Measurements from ENCODE around the gene LRRIQ3. TPM values are rescaled to one million over a fixed set of nuclear protein-coding genes. Genes with fewer than 3 reads are reported as not detected.
A peak's percentile ranks its signal among the peaks of the same experiment; 100 is the strongest.

LRRIQ3 gene
- total RNA-seq: 1 to 10 TPM; 1.3 to 5.0 (median 2.6) TPM

GRCh38 chr1:74197657-74198552 lies at the start of gene LRRIQ3, which contains the start of gene FPGT:
TSS of gene LRRIQ3 (minus strand) at chr1:74198176. CDS start at chr1:74183684, 14,492 bp downstream.
TSS of gene FPGT (plus strand) at chr1:74198242. CDS start at chr1:74198279, 37 bp downstream.
- peak; percentile 91 to 94 for DNase-seq
- H3K36me3 ChIP-seq: peaks cover 4 to 5% of the 10 kb centered on the region in 2 donors
- no peaks in the 10 kb centered on the region for H3K27me3 ChIP-seq
- H3K9me3 ChIP-seq: no peaks in the 10 kb centered on the region
- intact Hi-C loops (cut with DNase I): no loop called here
- peak within 1 kb of the TSS; percentile 58 to 73 (median 72) for H3K27ac ChIP-seq
- peaks cover 0 to 4% of the 10 kb centered on the region in 2 donors for H3K4me1 ChIP-seq
- TF ChIP-seq POLR2A (IDR thresholded peaks at IDR 0.05) (peak in 1 of 2 donors; percentile 79), CTCF (IDR thresholded peaks at IDR 0.05) (no peak)
- peak within 1 kb of the TSS; percentile 41 to 66 (median 42) for H3K4me3 ChIP-seq (replicated peaks in 1 of 3)
- WGBS, 2 donors: 4 to 7% methylated on average over 31 to 41 of the region's 41 CpGs

GRCh38 chr1:74246315-74246714 lies 48.3 kb upstream of the LRRIQ3 start:
- H3K27me3 ChIP-seq: no peaks in the 10 kb centered on the region
- H3K36me3 ChIP-seq: no peaks in the 10 kb centered on the region
- no peaks in the 10 kb centered on the region for H3K9me3 ChIP-seq
- H3K4me3 ChIP-seq (replicated peaks in 1 of 3): no peak overlapping the region
- no peak for DNase-seq
- no peak for TF ChIP-seq POLR2A (IDR thresholded peaks at IDR 0.05)
- TF ChIP-seq CTCF (IDR thresholded peaks at IDR 0.05): no peak
- intact Hi-C loops (cut with DNase I): no loop called here
- 86 to 87% methylated on average over 2 of the region's 2 CpGs for WGBS, 2 donors
- no peaks in the 10 kb centered on the region for H3K4me1 ChIP-seq
- H3K27ac ChIP-seq: no peak overlapping the region

GRCh38 chr1:74245168-74245772 lies 47.3 kb upstream of the LRRIQ3 start:
- 13 to 20% methylated on average over 2 of the region's 2 CpGs for WGBS, 2 donors
- intact Hi-C loops (cut with DNase I): no loop called here
- Histone ChIP-seq H3K4me1 (no peaks in the 10 kb centered on the region), H3K4me3 (replicated peaks in 1 of 3) (no peak overlapping the region), H3K27me3 (no peaks in the 10 kb centered on the region), H3K36me3 (no peaks in the 10 kb centered on the region), H3K27ac (no peak overlapping the region), H3K9me3 (no peaks in the 10 kb centered on the region)
- DNase-seq: no peak
- TF ChIP-seq POLR2A (IDR thresholded peaks at IDR 0.05): no peak
- TF ChIP-seq CTCF (IDR thresholded peaks at IDR 0.05): no peak

DNA sequence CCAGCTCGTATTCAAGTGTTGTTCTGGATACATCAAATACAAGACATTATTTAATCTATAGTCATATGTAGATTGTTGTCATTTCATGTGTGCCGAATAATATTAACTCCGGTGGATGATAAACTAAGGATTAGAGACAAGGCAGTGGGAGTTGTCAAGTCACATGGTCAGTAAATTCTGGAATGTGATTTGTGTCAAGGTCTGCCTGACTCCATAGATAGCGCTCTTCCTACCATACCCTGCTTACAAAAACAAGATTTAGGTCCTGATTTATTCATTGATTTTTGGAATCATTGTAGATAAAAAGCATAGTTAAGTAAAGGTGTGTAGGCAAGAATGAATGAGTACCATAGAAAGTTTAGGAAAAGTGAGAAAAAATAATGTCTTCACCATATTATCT lies 39.8 kb upstream of the LRRIQ3 start:
- intact Hi-C loops (cut with DNase I): no loop called here
- H3K27me3 ChIP-seq: no peaks in the 10 kb centered on the region
- no peaks in the 10 kb centered on the region for H3K36me3 ChIP-seq
- H3K4me1 ChIP-seq: no peaks in the 10 kb centered on the region
- no peak for TF ChIP-seq POLR2A (IDR thresholded peaks at IDR 0.05)
- no peak for TF ChIP-seq CTCF (IDR thresholded peaks at IDR 0.05)
- no peak overlapping the region for H3K4me3 ChIP-seq (replicated peaks in 1 of 3)
- WGBS, 2 donors: 96 to 97% methylated on average over 4 of the region's 4 CpGs
- DNase-seq: no peak
- no peak overlapping the region for H3K27ac ChIP-seq
- no peaks in the 10 kb centered on the region for H3K9me3 ChIP-seq

DNA sequence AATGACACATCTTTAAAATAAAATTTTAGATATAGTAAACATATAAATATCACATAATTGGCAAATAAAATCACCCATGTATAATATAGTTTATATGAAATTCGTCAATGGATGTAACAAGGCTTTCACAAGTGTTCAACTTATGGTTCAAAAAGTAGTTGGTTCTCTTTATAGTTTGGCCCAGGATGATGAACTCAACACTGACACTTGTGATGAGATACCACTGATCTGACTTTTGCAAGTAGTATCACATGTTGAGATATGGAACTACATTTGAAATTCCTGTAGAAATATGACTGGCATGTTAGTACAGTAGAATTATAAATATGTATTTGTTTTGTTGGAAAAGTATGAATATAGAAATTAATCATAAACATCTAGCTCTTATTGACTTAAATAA lies 39.1 kb upstream of the LRRIQ3 start:
- H3K36me3 ChIP-seq: no peaks in the 10 kb centered on the region
- 80 to 86% methylated on average over 1 of the region's 1 CpG for WGBS, 2 donors
- no peak overlapping the region for H3K4me3 ChIP-seq (replicated peaks in 1 of 3)
- intact Hi-C loops (cut with DNase I): no loop called here
- TF ChIP-seq CTCF (IDR thresholded peaks at IDR 0.05) (no peak), POLR2A (IDR thresholded peaks at IDR 0.05) (no peak)
- no peak overlapping the region for H3K27ac ChIP-seq
- H3K4me1 ChIP-seq: no peaks in the 10 kb centered on the region
- DNase-seq: no peak
- H3K9me3 ChIP-seq: no peaks in the 10 kb centered on the region
- H3K27me3 ChIP-seq: no peaks in the 10 kb centered on the region
